SH-SY5Y (cell line): ENCODE data around the gene EPC2.

Experiments
- GATA2 ChIP-seq: IDR thresholded peaks from 2 replicates; pipeline ENCODE4 v1.6.1; 2011; ENCODE audit warnings: mild to moderate bottlenecking, low read depth, low read length
- GATA3 ChIP-seq: IDR thresholded peaks from 2 replicates; pipeline ENCODE4 v1.6.1; 2011; ENCODE audit warnings: low read depth, mild to moderate bottlenecking, low read length, moderate library complexity

GRCh38 chr2:148638543-148638942, 6.0 kb upstream of the EPC2 start:
- no peak for TF ChIP-seq GATA2
- no peak for TF ChIP-seq GATA3
